B cell (primary cell): Measurements from ENCODE around the gene PIK3AP1.

Experiments
- CTCF ChIP-seq: fragments of 200-600 bp; IDR thresholded peaks from one replicate; pipeline ENCODE4 v1.8.0; 2022; ENCODE audit warnings: antibody characterized with exemption, mild to moderate bottlenecking
- EZH2 ChIP-seq: IDR thresholded peaks from 2 replicates; pipeline ENCODE4 v1.6.1; 2012; ENCODE audit warnings: borderline replicate concordance, low read depth, mild to moderate bottlenecking, moderate library complexity, low read length; ENCODE audit not compliant: insufficient read depth, poor library complexity, severe bottlenecking

DNA sequence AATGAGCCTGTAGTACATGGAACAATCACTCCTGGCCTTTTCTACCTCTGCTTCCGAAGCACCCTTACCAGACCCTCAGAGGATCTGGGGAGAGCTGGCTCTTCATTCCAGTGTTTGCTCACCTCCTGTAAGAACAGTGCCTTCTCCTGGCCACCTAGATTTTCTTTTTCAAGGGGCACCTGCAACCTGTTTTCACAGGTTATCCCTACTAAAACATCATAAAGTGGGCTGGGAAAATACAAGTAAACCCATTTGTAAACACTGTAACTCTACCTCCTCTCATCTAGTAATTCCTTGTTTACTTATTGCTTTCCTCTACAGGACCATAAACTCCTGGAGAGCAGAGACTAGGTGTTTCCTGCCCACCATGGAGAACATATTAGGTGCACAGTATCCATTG, 1.1 kb downstream of the PIK3AP1 start:
- TF ChIP-seq CTCF (no peak), EZH2 (no peak)
